Measurements from ENCODE around the gene RPL22.

Gene RPL22

GRCh38 chr1:6140413-6140812, 59.0 kb downstream of the RPL22 start:
- Mint-ChIP-seq H3K4me1 (peaks cover 0 to 4% of the 10 kb centered on the region in 2 donors), H3K36me3 (no peaks in the 10 kb centered on the region), H3K27ac (no peak overlapping the region), H3K27me3 (peaks cover 0 to 11% of the 10 kb centered on the region in 2 donors), H3K4me3 (no peak overlapping the region), H3K9me3 (no peaks in the 10 kb centered on the region)
- no peak for DNase-seq
- ATAC-seq (replicated peaks) = no peak

- H3K4me1 Mint-ChIP-seq = peaks cover 0 to 2% of the 10 kb centered on the region in 2 donors
- no peaks in the 10 kb centered on the region for H3K36me3 Mint-ChIP-seq
- peaks cover under 1 to 2% of the 10 kb centered on the region in 2 donors for H3K9me3 Mint-ChIP-seq
- H3K4me3 Mint-ChIP-seq = no peak overlapping the region
- DNase-seq (no peak), ATAC-seq (replicated peaks) (no peak)
- no peak overlapping the region for H3K27ac Mint-ChIP-seq
- H3K27me3 Mint-ChIP-seq = peaks cover 0 to 7% of the 10 kb centered on the region in 2 donors
Measured at GRCh38 chr1:6137758-6138157, 61.6 kb downstream of the RPL22 start.

GRCh38 chr1:6136516-6137220, 62.7 kb downstream of the RPL22 start:
- H3K36me3 Mint-ChIP-seq = peaks cover 4% of the 10 kb centered on the region in 2 donors
- peaks cover 10 to 12% of the 10 kb centered on the region in 2 donors for H3K9me3 Mint-ChIP-seq
- ATAC-seq (replicated peaks) = no peak
- H3K27me3 Mint-ChIP-seq = peaks cover 0 to 4% of the 10 kb centered on the region in 2 donors
- no peak for DNase-seq
- no peak overlapping the region for H3K4me3 Mint-ChIP-seq
- H3K27ac Mint-ChIP-seq = no peak overlapping the region
- H3K4me1 Mint-ChIP-seq = no peaks in the 10 kb centered on the region

Measured in stimulated activated naive B cell treated with anti-CD40 and anti-IgM and Interleukin-4, amounts not matched to agents 10 μg/mL and 1 μg/mL and 100 μg/mL, for 72 hours (primary cell).